Transverse colon (tissue), 4 donors: Measurements from ENCODE around the gene SMARCD2.

ENCODE experiments used
- CTCF ChIP-seq, 5 experiments: fragments of 200-600 bp in 3 of 5; fragments of 450-650 bp in 2 of 5; sonication (generic) in 3 of 5; IDR thresholded peaks; 1 replicate in 2 of 5; 2 replicates in 3 of 5; pipeline ENCODE4 v1.5.1; 2016 to 2017; ENCODE audit warnings: antibody characterized with exemption in 5 of 5, inconsistent platforms in 3 of 5, mild to moderate bottlenecking in 2 of 5, moderate library complexity in 1 of 5
- EP300 ChIP-seq: sonication (generic); formaldehyde crosslinking; IDR thresholded peaks from one replicate; pipeline ENCODE4 v1.6.1; 2017; ENCODE audit warnings: antibody characterized with exemption, low read depth
- POLR2A ChIP-seq: fragments of 450-650 bp; IDR thresholded peaks from one replicate; pipeline ENCODE4 v1.6.1; 2016; ENCODE audit warnings: antibody characterized with exemption, mild to moderate bottlenecking, moderate library complexity
- POLR2AphosphoS5 ChIP-seq, 3 donors: sonication (generic); formaldehyde crosslinking; IDR thresholded peaks; one replicate each; pipeline ENCODE4 v1.6.1; 2016; ENCODE audit warnings: antibody characterized with exemption in 3 of 3

- TF ChIP-seq CTCF (IDR thresholded peaks at IDR 0.05) (no peak), EP300 (no peak), POLR2A (no peak), POLR2AphosphoS5 (IDR thresholded peaks at IDR 0.05) (no peak)
Observed at GRCh38 chr17:63837480-63837879, 5.0 kb downstream of the SMARCD2 start.
